ENCODE measurements around the gene CIDEB. TPM values are rescaled to one million over a fixed set of nuclear protein-coding genes. Genes with fewer than 3 reads are reported as not detected.

The CIDEB gene
- total and polyA plus RNA-seq, 9 donors: 13.8 to 38.4 (median 22.6) TPM

DNA sequence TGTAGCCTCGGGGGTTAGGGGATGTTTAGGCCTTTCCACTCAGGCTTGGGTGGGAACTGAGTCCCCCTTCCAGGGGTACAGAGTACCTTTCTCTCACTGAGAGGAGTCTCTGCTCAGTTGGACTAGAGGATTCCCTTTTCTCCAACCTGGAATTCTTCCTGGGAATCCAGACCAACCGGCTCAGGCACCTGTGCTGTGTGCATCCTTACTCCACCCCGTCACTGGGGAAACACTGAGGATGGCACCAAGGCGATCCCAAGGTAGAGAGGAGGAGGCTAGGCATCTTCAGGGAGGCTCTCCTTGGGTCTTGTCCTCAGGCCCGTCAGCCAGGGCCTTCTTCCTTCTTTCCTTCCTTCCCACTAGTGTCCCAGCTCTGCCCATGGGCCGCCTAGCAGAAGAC is 43.9 kb downstream of the CIDEB start:
- intact Hi-C loops (cut with DNase I): no loop called here
- Histone ChIP-seq H3K4me3 (no peak overlapping the region), H3K27me3 (no peaks in the 10 kb centered on the region), H3K27ac (no peak overlapping the region), H3K36me3 (no peaks in the 10 kb centered on the region), H3K9me3 (no peaks in the 10 kb centered on the region), H3K4me1 (ENCODE audit: insufficient read depth) (peaks cover 3% of the 10 kb centered on the region)
- 55 to 67% (median 65%) methylated on average over 6 of the region's 6 CpGs for WGBS, 3 donors
- no peak for DNase-seq
- TF ChIP-seq, protein P1, sequence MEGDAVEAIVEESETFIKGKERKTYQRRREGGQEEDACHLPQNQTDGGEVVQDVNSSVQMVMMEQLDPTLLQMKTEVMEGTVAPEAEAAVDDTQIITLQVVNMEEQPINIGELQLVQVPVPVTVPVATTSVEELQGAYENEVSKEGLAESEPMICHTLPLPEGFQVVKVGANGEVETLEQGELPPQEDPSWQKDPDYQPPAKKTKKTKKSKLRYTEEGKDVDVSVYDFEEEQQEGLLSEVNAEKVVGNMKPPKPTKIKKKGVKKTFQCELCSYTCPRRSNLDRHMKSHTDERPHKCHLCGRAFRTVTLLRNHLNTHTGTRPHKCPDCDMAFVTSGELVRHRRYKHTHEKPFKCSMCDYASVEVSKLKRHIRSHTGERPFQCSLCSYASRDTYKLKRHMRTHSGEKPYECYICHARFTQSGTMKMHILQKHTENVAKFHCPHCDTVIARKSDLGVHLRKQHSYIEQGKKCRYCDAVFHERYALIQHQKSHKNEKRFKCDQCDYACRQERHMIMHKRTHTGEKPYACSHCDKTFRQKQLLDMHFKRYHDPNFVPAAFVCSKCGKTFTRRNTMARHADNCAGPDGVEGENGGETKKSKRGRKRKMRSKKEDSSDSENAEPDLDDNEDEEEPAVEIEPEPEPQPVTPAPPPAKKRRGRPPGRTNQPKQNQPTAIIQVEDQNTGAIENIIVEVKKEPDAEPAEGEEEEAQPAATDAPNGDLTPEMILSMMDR (IDR thresholded peaks at IDR 0.05): no peak
- TF ChIP-seq EP300 (IDR thresholded peaks at IDR 0.05) (no peak), POLR2A (IDR thresholded peaks at IDR 0.05) (no peak)

DNA sequence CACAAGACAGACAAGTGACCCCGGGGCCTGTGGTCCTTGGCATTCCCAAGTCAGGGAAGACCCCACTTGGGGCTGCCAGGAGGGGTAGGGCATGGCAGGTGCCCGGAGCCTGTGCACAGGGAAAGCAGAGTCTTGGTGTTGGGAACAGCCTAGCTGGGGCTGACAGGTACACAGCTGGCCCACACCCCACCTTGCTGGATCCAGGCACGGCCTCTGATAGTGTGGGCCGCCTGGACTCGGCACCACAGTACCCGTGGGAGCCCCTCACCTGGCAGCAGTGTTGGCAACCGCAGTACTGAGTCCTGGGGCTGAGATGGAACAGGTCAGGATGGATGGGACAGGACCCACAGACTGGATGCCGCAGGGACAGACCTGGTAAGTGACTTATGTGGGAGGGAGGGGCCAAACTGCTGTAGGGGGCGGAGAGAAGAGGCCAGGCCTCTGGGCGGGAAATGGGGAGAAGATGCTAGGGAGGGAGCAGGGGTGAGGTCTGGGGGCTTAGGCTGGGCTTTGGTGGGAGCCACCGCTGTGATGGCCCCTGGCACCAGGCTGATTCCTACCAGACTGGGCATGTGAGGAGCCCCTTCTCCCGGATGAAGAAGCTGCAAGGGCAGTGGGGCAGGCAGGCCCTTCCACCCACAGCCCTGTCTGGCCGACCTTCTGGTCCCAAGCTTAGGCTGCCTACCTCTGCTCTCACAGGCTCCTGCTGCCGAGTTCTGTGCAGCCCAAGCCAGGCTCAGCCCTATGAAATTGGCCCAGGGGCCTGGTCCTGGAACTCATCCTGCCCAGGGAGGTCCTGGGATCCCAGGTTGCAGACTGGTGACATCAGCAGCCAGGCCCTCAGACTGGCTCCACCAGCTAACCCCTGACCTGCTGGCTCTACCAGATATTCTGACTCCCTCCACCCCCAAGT is 44.7 kb downstream of the CIDEB start, which contains the start of gene TGM1:
Gene TGM1 (minus strand): TSS at position 357 of the 913 bp plus-strand sequence. CDS start 825 bp downstream, outside the sequence.
- WGBS, 3 donors: 75 to 83% (median 79%) methylated on average over 14 of the region's 14 CpGs
- no peak for DNase-seq
- no peak within 1 kb of the TSS for H3K27ac ChIP-seq

DNA sequence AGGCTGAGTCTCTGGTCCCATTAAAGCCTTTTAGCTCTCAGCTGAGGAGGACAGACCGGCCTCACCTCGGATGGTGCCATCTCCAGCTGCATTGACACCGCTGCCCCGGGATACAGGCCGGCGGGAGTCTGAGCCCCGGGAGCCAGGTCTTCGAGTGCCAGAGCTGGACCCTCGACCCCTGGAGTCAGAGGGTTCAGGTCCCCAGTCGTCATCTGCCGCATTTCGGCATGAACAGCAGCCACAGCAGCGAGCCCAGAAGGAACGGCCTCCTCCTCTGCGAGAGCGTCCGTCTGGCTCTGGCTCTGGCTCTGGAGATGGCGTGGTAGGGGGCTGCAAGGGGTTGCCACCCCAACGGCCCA is 45.8 kb downstream of the CIDEB start:
- DNase-seq: no peak
- no peaks in the 10 kb centered on the region for H3K36me3 ChIP-seq

More for the DNA sequence above, 44.7 kb downstream of the CIDEB start, which contains the start of gene TGM1:
- Histone ChIP-seq H3K36me3 (no peaks in the 10 kb centered on the region), H3K27me3 (no peaks in the 10 kb centered on the region), H3K4me1 (ENCODE audit: insufficient read depth) (peaks cover 3% of the 10 kb centered on the region), H3K4me3 (no peak within 1 kb of the TSS), H3K9me3 (no peaks in the 10 kb centered on the region)
- intact Hi-C loops (cut with DNase I): no loop called here
- TF ChIP-seq, protein P1 (IDR thresholded peaks at IDR 0.05): no peak
- TF ChIP-seq POLR2A (IDR thresholded peaks at IDR 0.05) (no peak), EP300 (IDR thresholded peaks at IDR 0.05) (no peak)

DNA sequence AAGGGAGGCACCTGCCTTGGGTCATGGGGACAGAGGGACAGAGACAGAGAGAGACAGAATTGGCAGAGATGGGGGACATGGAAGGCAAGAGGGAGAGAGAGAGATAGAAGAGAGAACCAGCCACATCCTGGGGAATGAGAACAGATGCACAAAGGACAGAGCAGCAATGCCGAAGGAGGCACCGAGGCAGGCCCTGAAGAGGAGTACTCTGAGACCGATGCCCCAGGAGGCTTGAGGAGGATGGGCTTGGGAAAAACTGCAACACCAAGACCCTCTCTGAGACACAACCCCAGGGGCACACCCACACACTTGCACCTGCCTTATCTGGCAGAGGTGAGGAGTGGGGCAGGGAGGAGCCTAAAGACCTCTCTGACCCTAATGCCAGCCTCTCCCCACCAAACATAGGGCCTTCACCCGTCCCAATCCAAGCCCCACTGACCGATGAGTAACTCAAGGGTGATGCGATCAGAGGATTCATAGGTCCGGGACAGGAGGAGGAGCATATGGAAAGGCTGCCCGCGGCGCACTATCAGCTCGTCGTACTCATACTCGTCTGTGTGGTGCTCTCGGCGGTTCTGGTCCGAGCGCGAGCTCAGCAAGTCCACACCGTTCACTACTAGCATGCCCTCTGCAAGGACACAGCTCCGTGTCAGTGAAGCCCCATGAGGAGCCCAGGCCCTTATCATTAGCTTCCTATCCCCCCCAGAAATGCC is 46.4 kb downstream of the CIDEB start:
- no peaks in the 10 kb centered on the region for H3K36me3 ChIP-seq
- H3K9me3 ChIP-seq: no peaks in the 10 kb centered on the region
- TF ChIP-seq POLR2A (IDR thresholded peaks at IDR 0.05) (no peak), EP300 (IDR thresholded peaks at IDR 0.05) (no peak)
- no peak for DNase-seq
- 85 to 91% (median 89%) methylated on average over 20 of the region's 20 CpGs for WGBS, 3 donors
- H3K4me1 ChIP-seq (ENCODE audit: insufficient read depth): peaks cover 3% of the 10 kb centered on the region
- intact Hi-C loops (cut with DNase I): no loop called here
- no peak overlapping the region for H3K4me3 ChIP-seq
- H3K27me3 ChIP-seq: no peaks in the 10 kb centered on the region
- H3K27ac ChIP-seq: no peak overlapping the region

More for the DNA sequence above, 45.8 kb downstream of the CIDEB start:
- intact Hi-C loops (cut with DNase I): no loop called here
- TF ChIP-seq POLR2A (IDR thresholded peaks at IDR 0.05): no peak
- TF ChIP-seq, protein P1 (IDR thresholded peaks at IDR 0.05): no peak
- TF ChIP-seq EP300 (IDR thresholded peaks at IDR 0.05): no peak
- no peak overlapping the region for H3K27ac ChIP-seq
- H3K4me3 ChIP-seq: no peak overlapping the region
- H3K27me3 ChIP-seq: no peaks in the 10 kb centered on the region
- 90 to 94% (median 91%) methylated on average over 16 to 19 of the region's 19 CpGs for WGBS, 3 donors
- peaks cover 3% of the 10 kb centered on the region for H3K4me1 ChIP-seq (ENCODE audit: insufficient read depth)
- H3K9me3 ChIP-seq: no peaks in the 10 kb centered on the region

Measured in ovary (tissue), 9 donors.